ENCODE data around the gene CDR2.
"Not testable (repeated sequence)": the region's sequence is repeated elsewhere in the genome, so short reads cannot be mapped to it uniquely, and the experiment has no call there.

Gene CDR2

DNA sequence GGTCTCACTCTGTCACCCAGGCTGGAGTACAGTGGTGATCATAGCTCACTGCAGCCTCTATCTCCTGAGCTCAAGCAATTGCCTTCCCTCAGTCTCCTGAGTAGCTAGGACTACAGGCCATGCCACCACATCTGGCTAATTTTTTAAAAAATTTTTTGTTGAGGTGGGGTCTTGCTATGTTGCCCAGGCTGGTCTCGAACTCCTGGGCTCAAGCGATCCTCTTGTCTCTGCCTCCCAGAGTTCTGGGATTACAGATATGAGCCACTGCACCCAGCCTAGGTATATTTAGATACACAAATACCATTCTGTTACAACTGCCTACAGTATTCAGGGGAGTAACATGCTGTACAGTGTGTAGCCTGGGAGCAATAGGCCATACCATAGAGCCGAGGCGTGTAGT lies 62.9 kb downstream of the CDR2 start:
- Histone ChIP-seq H3K4me3 (ENCODE audit: low read depth in 1 of 2, low read length in 2 of 2) (no peak overlapping the region), H3K9ac (ENCODE audit: low read length) (no peak overlapping the region), H3K36me3 (ENCODE audit: insufficient read depth, low read length) (peaks cover 85% of the 10 kb centered on the region), H3K27me3 (ENCODE audit: control insufficient read depth in 1 of 2, insufficient read depth in 2 of 2, low read length in 2 of 2) (no peaks in the 10 kb centered on the region), H3K4me1 (ENCODE audit: insufficient read depth, low read length) (no peaks in the 10 kb centered on the region), H3K27ac (ENCODE audit: low read depth, low read length) (no peak overlapping the region), H3K9me3 (ENCODE audit: low read length) (no peaks in the 10 kb centered on the region)

DNA sequence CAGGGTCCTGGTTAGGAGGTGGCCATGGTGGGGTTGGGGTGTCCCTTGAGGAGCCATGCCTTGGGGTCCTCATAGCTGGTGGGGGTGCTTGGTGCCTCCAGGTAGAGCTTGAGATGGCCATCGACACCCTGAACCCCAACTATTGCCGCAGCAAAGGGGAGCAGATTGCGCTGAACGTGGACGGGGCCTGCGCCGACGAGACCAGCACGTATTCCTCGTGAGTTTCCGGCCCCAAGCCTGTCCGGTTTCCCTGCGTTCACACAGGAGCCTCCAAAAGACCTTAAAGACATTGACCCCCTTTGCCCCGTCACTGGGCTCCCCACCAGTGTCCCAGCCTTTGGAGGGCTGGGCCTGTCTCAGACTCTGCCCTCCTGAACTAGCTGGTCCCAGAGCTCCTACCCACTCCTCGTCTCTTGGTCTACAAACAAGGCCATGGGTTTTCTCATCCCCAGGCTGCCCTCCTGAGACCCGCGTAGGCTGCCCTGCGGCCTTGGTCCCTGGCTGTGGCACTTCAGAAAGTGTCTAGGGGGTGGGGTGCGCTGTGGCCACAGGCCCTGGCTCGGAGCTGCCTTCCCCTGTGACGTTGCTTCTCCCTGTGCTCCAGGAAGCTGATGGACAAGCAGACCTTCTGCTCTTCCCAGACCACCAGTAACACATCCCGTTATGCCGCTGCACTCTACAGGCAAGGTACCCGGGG lies 65.4 kb downstream of the CDR2 start:
- Histone ChIP-seq H3K36me3 (ENCODE audit: insufficient read depth, low read length) (peaks cover 74% of the 10 kb centered on the region), H3K27ac (ENCODE audit: low read depth, low read length) (no peak overlapping the region), H3K4me3 (ENCODE audit: low read depth in 1 of 2, low read length in 2 of 2) (no peak overlapping the region), H3K9me3 (ENCODE audit: low read length) (no peaks in the 10 kb centered on the region), H3K27me3 (ENCODE audit: control insufficient read depth in 1 of 2, insufficient read depth in 2 of 2, low read length in 2 of 2) (no peaks in the 10 kb centered on the region), H3K4me1 (ENCODE audit: insufficient read depth, low read length) (no peaks in the 10 kb centered on the region), H3K9ac (ENCODE audit: low read length) (no peak overlapping the region)

GRCh38 chr16:22307838-22308237 lies 66.6 kb downstream of the CDR2 start:
- Histone ChIP-seq H3K36me3 (ENCODE audit: insufficient read depth, low read length) (peaks cover 68% of the 10 kb centered on the region), H3K27me3 (ENCODE audit: control insufficient read depth in 1 of 2, insufficient read depth in 2 of 2, low read length in 2 of 2) (no peaks in the 10 kb centered on the region), H3K9ac (ENCODE audit: low read length) (no peak overlapping the region), H3K4me1 (ENCODE audit: insufficient read depth, low read length) (no peaks in the 10 kb centered on the region), H3K4me3 (ENCODE audit: low read depth in 1 of 2, low read length in 2 of 2) (no peak overlapping the region), H3K27ac (ENCODE audit: low read depth, low read length) (no peak overlapping the region), H3K9me3 (ENCODE audit: low read length) (no peaks in the 10 kb centered on the region)

DNA sequence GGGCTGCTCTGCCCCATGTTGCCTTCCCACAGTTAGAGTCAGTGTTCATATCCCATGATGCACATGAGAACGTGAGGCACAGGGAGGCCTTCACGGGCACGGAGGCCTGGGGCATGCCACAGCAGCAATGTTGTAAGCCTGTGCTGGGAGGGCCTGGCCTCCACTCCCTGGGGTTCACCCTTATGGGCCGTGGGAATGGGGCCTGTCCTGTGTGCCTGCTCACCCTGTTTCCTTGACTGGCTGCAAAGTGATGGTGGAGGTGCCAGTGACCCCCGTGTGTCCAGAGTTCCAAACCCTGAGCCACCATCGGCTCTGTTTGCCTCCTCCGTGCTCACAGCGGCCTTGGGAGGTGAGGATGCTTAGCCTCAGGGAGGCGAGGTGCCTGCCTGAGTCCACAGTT lies 67.6 kb downstream of the CDR2 start:
- H3K9me3 ChIP-seq (ENCODE audit: low read length): no peaks in the 10 kb centered on the region
- H3K27ac ChIP-seq (ENCODE audit: low read depth, low read length): no peak overlapping the region
- H3K9ac ChIP-seq (ENCODE audit: low read length): no peak overlapping the region
- H3K27me3 ChIP-seq (ENCODE audit: control insufficient read depth in 1 of 2, insufficient read depth in 2 of 2, low read length in 2 of 2): no peaks in the 10 kb centered on the region
- H3K4me1 ChIP-seq (ENCODE audit: insufficient read depth, low read length): no peaks in the 10 kb centered on the region
- no peak overlapping the region for H3K4me3 ChIP-seq (ENCODE audit: low read depth in 1 of 2, low read length in 2 of 2)
- peaks cover 61% of the 10 kb centered on the region for H3K36me3 ChIP-seq (ENCODE audit: insufficient read depth, low read length)

- Histone ChIP-seq H3K9ac (ENCODE audit: low read length) (no peak overlapping the region), H3K27ac (ENCODE audit: low read depth, low read length) (no peak overlapping the region), H3K9me3 (ENCODE audit: low read length) (no peaks in the 10 kb centered on the region), H3K4me1 (ENCODE audit: insufficient read depth, low read length) (peaks cover 13% of the 10 kb centered on the region), H3K36me3 (ENCODE audit: insufficient read depth, low read length) (peaks cover 47% of the 10 kb centered on the region), H3K27me3 (ENCODE audit: control insufficient read depth in 1 of 2, insufficient read depth in 2 of 2, low read length in 2 of 2) (no peaks in the 10 kb centered on the region), H3K4me3 (ENCODE audit: low read depth in 1 of 2, low read length in 2 of 2) (no peak overlapping the region)
Observed at GRCh38 chr16:22304411-22304810, 70.0 kb downstream of the CDR2 start.

DNA sequence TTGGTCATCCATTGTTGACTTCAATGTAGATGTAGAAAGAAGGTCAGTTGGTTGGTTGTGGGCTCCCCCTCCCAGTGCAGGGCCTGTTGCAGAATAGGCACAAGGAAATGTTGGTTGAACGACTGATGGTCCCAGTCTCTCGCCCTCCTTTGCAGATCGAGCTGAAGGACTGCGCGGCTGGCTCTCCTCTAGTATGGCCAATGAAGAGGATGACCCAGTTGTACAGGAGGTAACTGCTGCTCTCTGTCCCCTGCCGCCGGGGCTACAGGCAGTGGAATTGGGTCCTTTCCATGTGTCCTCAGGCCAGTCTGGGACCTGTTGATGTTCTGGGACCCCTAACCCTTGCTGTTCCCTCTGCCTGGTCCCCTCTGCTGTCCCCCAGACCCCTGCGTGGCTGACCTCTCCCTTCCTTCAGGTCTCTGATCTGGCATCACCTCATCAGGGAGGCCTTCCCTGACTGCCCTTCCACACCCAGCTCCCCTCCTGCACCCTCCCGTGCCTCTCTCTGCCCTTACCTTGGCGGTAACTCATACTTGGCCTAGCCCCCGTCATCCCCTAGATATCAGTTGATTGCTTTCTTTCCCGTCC lies 71.5 kb downstream of the CDR2 start:
- Histone ChIP-seq H3K9me3 (ENCODE audit: low read length) (no peaks in the 10 kb centered on the region), H3K4me3 (ENCODE audit: low read depth in 1 of 2, low read length in 2 of 2) (no peak overlapping the region), H3K9ac (ENCODE audit: low read length) (no peak overlapping the region), H3K27me3 (ENCODE audit: control insufficient read depth in 1 of 2, insufficient read depth in 2 of 2, low read length in 2 of 2) (no peaks in the 10 kb centered on the region), H3K27ac (ENCODE audit: low read depth, low read length) (no peak overlapping the region), H3K4me1 (ENCODE audit: insufficient read depth, low read length) (peaks cover 26% of the 10 kb centered on the region), H3K36me3 (ENCODE audit: insufficient read depth, low read length) (peaks cover 34% of the 10 kb centered on the region)

GRCh38 chr16:22301423-22301822 lies 73.0 kb downstream of the CDR2 start:
- peaks cover 21% of the 10 kb centered on the region for H3K36me3 ChIP-seq (ENCODE audit: insufficient read depth, low read length)
- not testable (repeated sequence) for H3K4me3 ChIP-seq (ENCODE audit: low read depth in 1 of 2, low read length in 2 of 2); H3K27ac ChIP-seq (ENCODE audit: low read depth, low read length); H3K9ac ChIP-seq (ENCODE audit: low read length); H3K9me3 ChIP-seq (ENCODE audit: low read length); H3K27me3 ChIP-seq (ENCODE audit: control insufficient read depth in 1 of 2, insufficient read depth in 2 of 2, low read length in 2 of 2)
- H3K4me1 ChIP-seq (ENCODE audit: insufficient read depth, low read length): peaks cover 27% of the 10 kb centered on the region

- Histone ChIP-seq H3K27me3 (ENCODE audit: control insufficient read depth in 1 of 2, insufficient read depth in 2 of 2, low read length in 2 of 2) (no peaks in the 10 kb centered on the region), H3K36me3 (ENCODE audit: insufficient read depth, low read length) (peaks cover 17% of the 10 kb centered on the region), H3K9ac (ENCODE audit: low read length) (no peak overlapping the region), H3K4me1 (ENCODE audit: insufficient read depth, low read length) (peaks cover 31% of the 10 kb centered on the region), H3K27ac (ENCODE audit: low read depth, low read length) (no peak overlapping the region), H3K9me3 (ENCODE audit: low read length) (no peaks in the 10 kb centered on the region), H3K4me3 (ENCODE audit: low read depth in 1 of 2, low read length in 2 of 2) (no peak overlapping the region)
Observed at GRCh38 chr16:22300427-22301071, 73.9 kb downstream of the CDR2 start.

- Histone ChIP-seq H3K4me3 (ENCODE audit: low read depth in 1 of 2, low read length in 2 of 2) (peak overlapping the region in 1 of 2 donors; percentile 88), H3K27me3 (ENCODE audit: control insufficient read depth in 1 of 2, insufficient read depth in 2 of 2, low read length in 2 of 2) (no peaks in the 10 kb centered on the region), H3K9me3 (ENCODE audit: low read length) (no peaks in the 10 kb centered on the region), H3K36me3 (ENCODE audit: insufficient read depth, low read length) (peaks cover 8% of the 10 kb centered on the region), H3K9ac (ENCODE audit: low read length) (no peak overlapping the region), H3K27ac (ENCODE audit: low read depth, low read length) (no peak overlapping the region), H3K4me1 (ENCODE audit: insufficient read depth, low read length) (peaks cover 31% of the 10 kb centered on the region)
Observed at GRCh38 chr16:22299036-22299435, 75.4 kb downstream of the CDR2 start.

- peak overlapping the region; percentile 90 for H3K9ac ChIP-seq (ENCODE audit: low read length)
- H3K36me3 ChIP-seq (ENCODE audit: insufficient read depth, low read length): peaks cover 7% of the 10 kb centered on the region
- H3K9me3 ChIP-seq (ENCODE audit: low read length): no peaks in the 10 kb centered on the region
- peak overlapping the region; percentile 81 to 88 for H3K4me3 ChIP-seq (ENCODE audit: low read depth in 1 of 2, low read length in 2 of 2)
- peaks cover 31% of the 10 kb centered on the region for H3K4me1 ChIP-seq (ENCODE audit: insufficient read depth, low read length)
- H3K27me3 ChIP-seq (ENCODE audit: control insufficient read depth in 1 of 2, insufficient read depth in 2 of 2, low read length in 2 of 2): no peaks in the 10 kb centered on the region
- H3K27ac ChIP-seq (ENCODE audit: low read depth, low read length): peak overlapping the region; percentile 91
Observed at GRCh38 chr16:22297871-22298733, 76.3 kb downstream of the CDR2 start.
